Muscle of back (tissue), 11 donors: Measurements from ENCODE around the gene RAB34. TPM values are rescaled to one million over a fixed set of nuclear protein-coding genes. Genes with fewer than 3 reads are reported as not detected.

Source experiments
- DNase-seq, 3 donors: peaks; one replicate each; pipeline versions ENCODE4 v3.0.0 to v3.0.0-alpha.2; 2013
- polyA plus RNA-seq, 10 donors: library from polyadenylated mRNA; unstranded; fragments of 120-200 nt; gene quantifications; one replicate each; pipeline ENCODE4 v1.2.1, GENCODE V29; 2013; ENCODE audit not compliant: insufficient read length in 10 of 10

Gene RAB34
- polyA plus RNA-seq, 10 donors = 53.1 to 117 (median 77.2) TPM

- no peak for DNase-seq
Observed at GRCh38 chr17:28715217-28715616, 2.5 kb downstream of the RAB34 start.

GRCh38 chr17:28714281-28714680 lies 3.4 kb downstream of the RAB34 start:
- no peak for DNase-seq

DNA sequence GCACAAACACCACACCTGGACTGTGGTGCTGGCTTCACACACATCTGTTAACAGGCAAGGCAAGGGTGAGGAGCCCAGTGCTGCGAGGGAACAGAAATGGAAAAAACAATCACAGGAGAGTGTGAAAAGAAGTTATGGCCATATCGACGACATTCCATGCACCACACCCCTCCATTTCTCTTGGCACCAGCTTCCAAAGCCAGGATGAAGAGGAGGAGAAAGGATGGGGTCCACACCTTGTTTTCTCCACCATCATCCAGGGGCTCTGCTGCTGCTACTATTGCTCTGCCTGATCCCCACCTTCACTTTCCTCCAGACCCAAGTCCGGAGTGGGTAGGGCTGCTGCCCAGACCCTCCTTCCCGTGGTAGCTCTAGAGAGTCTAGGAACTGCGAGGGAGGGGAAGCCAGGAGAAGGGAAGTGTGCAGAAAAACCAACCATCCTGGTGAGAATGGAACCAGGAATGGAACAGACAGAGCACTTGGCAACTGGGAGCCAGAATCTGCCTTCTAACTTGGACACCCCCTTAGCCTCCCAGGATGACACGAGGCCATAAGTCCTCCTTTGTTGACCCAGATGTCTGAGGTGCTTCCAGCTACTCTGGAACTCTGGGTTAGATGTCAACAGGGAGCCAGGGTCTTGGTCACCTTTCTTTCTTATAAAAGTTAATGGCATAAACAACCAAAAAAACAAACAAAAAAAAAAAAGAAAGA lies 4.8 kb downstream of the RAB34 start:
- DNase-seq = no peak

DNA sequence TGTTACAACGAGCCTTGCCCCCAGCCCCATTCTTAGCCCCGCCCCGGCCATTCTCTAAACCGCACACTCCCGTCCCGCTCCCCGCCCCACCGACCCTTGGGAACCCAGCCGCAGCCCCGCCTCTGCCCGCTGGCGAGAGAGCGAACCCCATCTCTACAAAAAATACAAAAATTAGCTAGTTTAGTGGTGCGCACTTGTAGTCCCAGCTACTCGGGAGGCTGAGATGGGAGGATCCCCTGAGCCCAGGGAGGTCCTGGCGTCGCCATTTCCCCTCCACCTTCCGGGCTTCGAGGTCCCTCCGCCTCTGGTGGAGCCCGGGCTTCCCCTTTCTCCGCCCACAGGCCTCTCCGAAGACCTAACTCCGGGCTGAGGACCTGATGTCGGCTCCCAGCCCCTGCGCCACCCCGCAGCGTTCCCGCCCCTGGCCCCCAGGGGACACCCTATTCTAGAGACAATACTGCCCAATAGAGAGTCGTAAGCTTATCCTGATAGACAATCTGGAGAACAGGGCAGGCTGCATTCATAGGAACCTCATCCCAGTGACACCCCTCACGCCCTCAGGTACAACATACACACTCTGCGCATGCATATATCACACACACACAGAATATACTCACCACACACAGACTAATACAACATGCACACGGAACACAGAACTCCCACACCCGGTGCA lies 5.5 kb downstream of the RAB34 start:
- peak in 2 of 3 donors; percentile 43 to 79 for DNase-seq

DNA sequence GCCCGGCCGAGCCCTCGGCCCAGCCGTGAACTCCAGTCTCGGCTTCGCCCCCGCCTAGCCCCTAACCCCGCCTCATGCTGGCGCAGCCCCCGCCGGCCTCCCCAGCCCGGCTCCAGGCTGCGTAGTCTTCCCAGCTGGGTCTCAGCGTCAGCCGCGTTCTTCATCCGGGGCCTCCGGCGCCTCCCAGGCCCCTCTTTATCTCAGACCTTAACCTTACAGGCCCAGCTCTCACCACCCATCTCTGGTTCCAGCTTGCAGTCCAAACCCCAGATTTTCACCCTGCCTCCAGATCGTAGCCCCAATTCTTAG lies 6.0 kb downstream of the RAB34 start, which contains the start of gene PROCA1:
Gene PROCA1 (minus strand): TSS at position 166 of the 309 bp plus-strand sequence. CDS start 228 bp downstream, outside the sequence.
- no peak for DNase-seq

- DNase-seq = peak; percentile 91 to 97 (median 92)
Observed at GRCh38 chr17:28710861-28711722, 6.6 kb downstream of the RAB34 start.

GRCh38 chr17:28707339-28707720 lies 10.3 kb downstream of the RAB34 start:
- DNase-seq = no peak

DNA sequence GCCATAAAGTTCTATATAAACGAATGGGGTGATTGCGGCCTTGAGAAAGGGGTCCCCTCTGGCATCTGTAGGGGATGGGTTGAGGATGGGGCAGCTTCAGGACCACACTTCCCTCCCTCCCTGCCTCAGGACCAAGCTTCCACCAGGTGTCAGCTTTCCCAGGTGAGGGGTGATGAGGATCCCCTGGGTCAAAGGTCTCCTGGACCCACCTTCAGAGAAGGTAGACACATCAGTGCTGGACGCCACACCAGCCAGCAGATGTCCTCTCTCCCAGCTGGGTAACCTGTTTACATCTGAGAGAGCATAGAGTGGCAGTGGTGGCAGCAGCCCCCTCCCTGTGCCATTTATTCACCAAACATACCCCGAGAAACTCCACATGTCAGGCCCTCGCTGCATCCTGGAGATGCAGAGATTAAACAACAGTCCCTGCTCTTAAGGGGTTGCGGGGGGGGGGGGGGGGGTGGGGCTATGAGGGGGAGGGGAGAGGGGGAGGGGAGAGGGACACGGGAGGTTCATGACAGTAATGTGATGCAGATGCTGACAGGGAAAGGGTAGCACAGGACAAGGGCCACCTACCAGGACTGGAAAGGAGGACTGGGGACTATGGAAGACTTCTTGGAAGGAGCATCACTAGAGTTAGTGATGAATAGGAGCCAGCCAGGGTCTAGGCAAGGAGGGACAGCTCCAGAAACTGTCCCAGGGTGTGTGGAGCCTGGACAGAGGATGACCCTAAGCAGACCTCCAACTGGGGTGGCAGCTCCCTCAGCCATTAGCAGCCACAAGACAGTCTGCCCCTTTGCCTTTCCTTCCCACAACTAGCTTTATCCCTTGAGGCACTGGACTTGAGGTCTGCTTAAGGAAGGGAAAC lies 11.0 kb downstream of the RAB34 start:
- no peak for DNase-seq

- no peak for DNase-seq
Observed at GRCh38 chr17:28705728-28706334, 11.8 kb downstream of the RAB34 start.

GRCh38 chr17:28705074-28705659 lies 12.5 kb downstream of the RAB34 start:
- DNase-seq = no peak

GRCh38 chr17:28704219-28704858 lies 13.3 kb downstream of the RAB34 start:
- no peak for DNase-seq

DNA sequence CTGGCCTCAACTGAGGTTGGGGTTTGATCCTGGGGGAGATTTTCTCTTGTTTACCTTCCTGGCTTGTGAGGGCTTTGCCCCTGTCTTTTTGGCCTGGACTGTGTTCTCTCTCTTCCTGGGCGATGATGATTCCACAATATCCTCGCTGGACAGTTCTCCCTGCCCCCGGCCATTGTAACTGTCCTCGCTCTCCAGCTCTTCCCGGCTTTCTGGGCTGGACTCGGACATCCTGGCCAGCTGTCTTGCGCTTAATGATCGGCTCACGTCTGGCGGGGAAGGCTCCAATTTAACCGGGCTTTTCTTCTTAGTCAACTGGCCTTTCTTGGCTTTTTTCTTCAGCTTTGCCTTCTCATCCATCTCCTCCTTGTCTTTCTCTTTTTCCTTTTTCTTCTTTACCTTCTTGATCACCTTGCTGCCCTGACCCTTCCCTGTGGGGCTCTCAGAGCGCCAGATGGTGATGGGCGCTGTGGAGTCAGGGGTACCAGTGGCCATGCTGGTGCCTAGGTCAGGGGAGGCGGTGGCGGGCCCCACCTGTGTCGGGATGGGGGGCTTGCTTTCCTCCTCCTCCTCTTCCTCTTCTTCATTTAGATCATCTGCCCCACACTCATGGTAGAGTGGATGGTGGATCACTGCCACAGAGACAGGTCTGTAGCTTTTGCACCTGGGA lies 14.0 kb downstream of the RAB34 start:
- DNase-seq = no peak

DNA sequence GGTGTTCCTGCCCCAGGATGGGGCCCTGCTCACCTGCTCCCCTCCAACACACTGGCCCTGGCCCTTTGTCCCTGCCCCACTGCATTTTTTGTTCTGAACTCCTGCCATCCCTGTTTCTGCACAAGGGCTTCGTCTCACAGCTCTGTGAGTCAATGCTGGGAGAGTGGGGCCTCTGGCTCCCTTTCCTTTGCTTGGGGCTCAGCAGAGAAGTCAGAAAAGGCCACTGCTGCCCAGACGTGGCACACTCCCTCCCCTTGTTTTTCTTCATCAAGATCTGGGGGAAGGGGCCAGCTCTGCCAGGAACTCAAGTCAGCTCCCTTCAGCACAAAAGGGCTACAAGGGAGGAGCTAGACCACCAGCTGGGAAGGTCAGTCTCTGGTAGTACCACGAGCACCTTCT lies 14.9 kb downstream of the RAB34 start:
- DNase-seq = no peak

GRCh38 chr17:28702026-28702751 lies 15.5 kb downstream of the RAB34 start:
- no peak for DNase-seq

DNA sequence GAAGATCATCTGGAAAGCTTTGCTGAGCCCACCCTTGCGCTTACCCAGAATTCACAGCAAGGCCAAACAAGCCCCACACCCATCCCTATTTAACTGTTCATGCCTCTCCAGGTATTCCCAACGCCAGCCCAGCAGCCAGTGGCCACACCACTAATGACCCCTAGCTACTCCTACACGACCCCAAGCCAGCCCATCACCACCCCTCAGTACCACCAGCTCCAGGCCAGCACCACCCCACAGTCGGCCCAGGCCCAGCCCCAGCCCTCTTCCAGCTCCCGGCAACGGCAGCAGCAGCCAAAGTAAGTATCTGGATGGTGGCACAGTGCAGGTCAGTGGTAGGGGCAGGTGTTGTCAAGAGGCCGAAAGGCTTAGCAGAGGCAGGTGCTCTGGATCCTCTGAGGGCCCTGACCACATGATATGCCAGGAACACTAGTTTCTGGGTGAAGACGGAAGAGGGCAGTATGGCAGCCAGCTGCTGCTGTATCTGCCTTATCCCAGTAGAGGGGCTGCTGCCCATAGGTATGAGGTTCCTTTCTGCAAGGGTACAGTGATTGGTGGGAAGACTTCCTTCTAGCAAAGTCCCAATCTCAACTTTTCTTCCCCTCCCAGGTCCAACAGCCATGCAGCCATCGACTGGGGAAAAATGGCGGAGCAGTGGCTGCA lies 16.7 kb downstream of the RAB34 start:
- DNase-seq = no peak

DNA sequence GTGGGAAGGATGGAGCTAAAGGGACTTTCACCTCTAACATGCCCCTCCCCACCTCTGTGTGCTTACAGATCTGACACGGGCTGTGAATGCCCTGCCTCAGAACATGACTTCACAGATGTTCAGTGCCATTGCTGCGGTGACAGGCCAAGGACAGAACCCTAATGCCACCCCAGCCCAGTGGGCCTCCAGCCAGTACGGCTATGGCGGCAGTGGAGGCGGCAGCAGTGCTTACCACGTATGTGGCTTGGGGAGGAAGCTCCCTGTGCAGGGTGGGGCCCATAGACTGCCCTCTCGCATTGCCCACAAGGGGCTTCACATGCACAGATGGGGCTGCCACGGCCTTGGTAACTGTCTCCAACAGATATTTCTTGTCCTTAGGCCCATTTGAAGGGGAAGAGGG lies 17.4 kb downstream of the RAB34 start:
- DNase-seq = no peak

GRCh38 chr17:28698253-28698941 lies 19.3 kb downstream of the RAB34 start:
- DNase-seq = no peak

GRCh38 chr17:28693869-28694268 lies 23.8 kb downstream of the RAB34 start:
- no peak for DNase-seq
